Esophagus muscularis mucosa (tissue), 4 donors: Measurements from ENCODE around the gene UBR2. TPM values are rescaled to one million over a fixed set of nuclear protein-coding genes. Genes with fewer than 3 reads are reported as not detected.
"Not testable (repeated sequence)": the region's sequence is repeated elsewhere in the genome, so short reads cannot be mapped to it uniquely, and the experiment has no call there.

Experiments used
- DNase-seq: peaks from one replicate; pipeline ENCODE4 v3.0.0-alpha.2; 2017; ENCODE audit errors: extremely low spot score
- H3K27ac ChIP-seq, 4 donors: fragments of 200-600 bp; sonication (generic); replicated peaks in 1 of 4; 1 replicate in 3 of 4; 2 replicates in 1 of 4; pipeline ENCODE4 v1.5.1; 2016 to 2019; ENCODE audit warnings: mild to moderate bottlenecking in 1 of 4
- H3K27me3 ChIP-seq, 4 donors: fragments of 200-600 bp; sonication (generic); one replicate each; pipeline versions ENCODE4 v1.5.1 to v1.6.0; 2016 to 2019
- H3K36me3 ChIP-seq, 4 donors: fragments of 200-600 bp; sonication (generic); one replicate each; pipeline ENCODE4 v1.5.1; 2016 to 2019
- H3K4me1 ChIP-seq, 4 donors: fragments of 200-600 bp; sonication (generic); one replicate each; pipeline ENCODE4 v1.5.1; 2016 to 2019
- H3K4me3 ChIP-seq, 4 donors: fragments of 200-600 bp; sonication (generic); 1 replicate in 2 of 4; 2 replicates in 2 of 4; pipeline ENCODE4 v1.5.1; 2016 to 2019; ENCODE audit warnings: mild to moderate bottlenecking in 4 of 4, moderate library complexity in 1 of 4
- H3K9me3 ChIP-seq, 4 donors: fragments of 200-600 bp; sonication (generic); 1 replicate in 3 of 4; 2 replicates in 1 of 4; pipeline ENCODE4 v1.5.1; 2016 to 2019
- CTCF ChIP-seq, 3 experiments: fragments of 200-600 bp in 2 of 3; fragments of 450-650 bp in 1 of 3; sonication (generic) in 2 of 3; IDR thresholded peaks; one replicate each; pipeline ENCODE4 v1.5.1; 2017 to 2019; ENCODE audit warnings: antibody characterized with exemption in 3 of 3, mild to moderate bottlenecking in 2 of 3, moderate library complexity in 1 of 3
- EP300 ChIP-seq: sonication (generic); formaldehyde crosslinking; IDR thresholded peaks from one replicate; pipeline ENCODE4 v1.6.1; 2017; ENCODE audit warnings: antibody characterized with exemption
- POLR2A ChIP-seq: fragments of 450-650 bp; IDR thresholded peaks from one replicate; pipeline ENCODE4 v1.6.1; 2017; ENCODE audit warnings: antibody characterized with exemption, moderate library complexity, mild to moderate bottlenecking, low read depth
- POLR2AphosphoS5 ChIP-seq, 2 donors: sonication (generic); formaldehyde crosslinking; IDR thresholded peaks; one replicate each; pipeline ENCODE4 v1.6.1; 2017; ENCODE audit warnings: antibody characterized with exemption in 2 of 2
- WGBS: methylation state at CpG from one replicate; pipeline ENCODE4 v1.1.5; 2018; 5-methylcytosine and 5-hydroxymethylcytosine counted together
- intact Hi-C: fragments of 100-400 bp; cut with DNase I; formaldehyde crosslinking; loops from one replicate; pipeline ENCODE4 v1.15.1; 2023
- small RNA-seq, 3 donors: library from RNA; depleted of rRNA; stranded (forward); fragments of <200 nt; gene quantifications; one replicate each; pipeline ENCODE3, GENCODE V24; 2016
- total RNA-seq, 4 donors: library from RNA; depleted of rRNA; stranded (reverse); fragments of >200 nt; gene quantifications; one replicate each; pipeline versions ENCODE4 v1.1.0 to v1.2.1, GENCODE V29; 2016

UBR2 gene
- total RNA-seq, 4 donors from 2014 or later: 26.5 to 36.1 (median 28.9) TPM

- intact Hi-C loops: loop anchor here (5.0 kb wide), 1 partner anchor 37 kb away; no protein-coding TSS in a partner anchor
- Histone ChIP-seq H3K36me3 (no peaks in the 10 kb centered on the region), H3K9me3 (no peaks in the 10 kb centered on the region), H3K27ac (no peak overlapping the region), H3K4me3 (no peak overlapping the region), H3K27me3 (no peaks in the 10 kb centered on the region), H3K4me1 (peaks cover 10 to 29% (median 23%) of the 10 kb centered on the region in 4 donors)
- TF ChIP-seq POLR2AphosphoS5 (IDR thresholded peaks at IDR 0.05): no peak
- TF ChIP-seq POLR2A: no peak
- TF ChIP-seq CTCF (IDR thresholded peaks at IDR 0.05): no peak
- no peak for TF ChIP-seq EP300
- WGBS: 69% methylated on average over 2 of the region's 3 CpGs
- DNase-seq: no peak
Measured at GRCh38 chr6:42729731-42730130, 165.9 kb downstream of the UBR2 start.

- H3K4me1 ChIP-seq, H3K27me3 ChIP-seq, H3K9me3 ChIP-seq, intact Hi-C loops, H3K4me3 ChIP-seq, DNase-seq, H3K27ac ChIP-seq, H3K36me3 ChIP-seq: not testable (repeated sequence)
- 76% methylated on average over 13 of the region's 13 CpGs for WGBS
Measured at GRCh38 chr6:42733867-42734481, 170.1 kb downstream of the UBR2 start.

DNA sequence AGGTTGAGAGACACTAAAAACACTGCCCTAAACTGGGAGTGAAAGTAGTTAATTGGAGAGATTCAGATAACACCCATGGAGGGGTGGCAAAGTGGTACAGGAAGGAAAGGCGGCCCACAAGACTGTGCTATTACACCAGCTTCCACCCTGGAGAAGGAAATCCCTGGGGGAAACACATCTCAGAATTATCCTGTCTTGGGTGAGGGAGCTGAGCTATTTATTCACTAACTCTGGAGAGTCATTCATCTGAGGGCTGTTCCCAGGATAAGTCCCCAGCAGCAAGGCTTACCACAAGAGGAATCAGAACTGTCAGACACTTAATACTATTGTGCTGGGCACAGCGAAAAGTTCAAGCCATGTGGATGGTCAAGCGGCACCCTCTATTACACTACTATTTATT, 172.1 kb downstream of the UBR2 start:
- H3K27me3 ChIP-seq: peaks cover 0 to 4% (median 0%) of the 10 kb centered on the region in 4 donors
- WGBS: 94% methylated on average over 3 of the region's 3 CpGs
- H3K4me1 ChIP-seq: no peaks in the 10 kb centered on the region
- H3K36me3 ChIP-seq: no peaks in the 10 kb centered on the region
- TF ChIP-seq POLR2A (no peak), CTCF (IDR thresholded peaks at IDR 0.05) (no peak), EP300 (no peak), POLR2AphosphoS5 (IDR thresholded peaks at IDR 0.05) (no peak)
- H3K4me3 ChIP-seq: no peak overlapping the region
- intact Hi-C loops: no loop called here
- no peak for DNase-seq
- H3K27ac ChIP-seq: no peak overlapping the region
- no peaks in the 10 kb centered on the region for H3K9me3 ChIP-seq

- intact Hi-C loops: loop anchor here (10.0 kb wide), 1 partner anchor 84 kb away; no protein-coding TSS in a partner anchor
- no peak for DNase-seq
- WGBS: 64% methylated on average over 3 of the region's 3 CpGs
Measured at GRCh38 chr6:42740725-42741124, 176.9 kb downstream of the UBR2 start.

DNA sequence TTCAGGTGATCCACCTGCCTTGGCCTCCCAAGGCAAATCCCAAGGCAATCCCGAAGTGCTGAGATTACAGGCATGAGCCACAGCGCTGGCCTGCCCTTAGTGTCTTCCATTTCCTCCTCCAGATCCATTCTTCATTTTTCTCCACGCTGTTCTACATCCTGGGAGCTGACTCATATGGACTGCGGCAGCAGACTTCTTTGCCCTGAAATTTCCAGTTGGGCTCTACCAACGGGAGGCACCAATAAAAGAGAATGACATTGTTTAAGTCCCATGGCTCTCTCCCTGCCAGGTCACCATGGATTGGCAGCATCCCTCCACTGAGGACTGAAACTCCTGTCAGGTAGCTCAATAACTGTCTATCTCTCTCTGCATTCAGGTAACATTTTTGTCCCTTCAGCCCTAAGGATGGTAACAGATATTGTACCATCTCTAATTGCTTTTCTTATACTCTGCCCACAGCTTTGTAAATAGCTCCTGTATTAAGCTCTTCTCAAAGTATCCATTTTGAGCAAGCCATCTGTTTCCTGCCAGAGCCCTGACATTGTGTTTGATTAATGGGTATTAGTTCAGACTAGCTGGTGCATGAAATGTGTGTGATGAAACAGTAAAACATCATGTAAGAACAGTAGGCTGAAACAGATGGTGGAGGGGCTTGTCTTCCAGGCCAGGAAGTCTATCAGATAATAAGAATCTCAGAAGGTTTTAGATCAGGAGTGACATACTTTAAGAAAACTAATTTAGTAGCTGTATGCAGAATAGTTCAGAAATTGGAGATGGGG, 178.5 kb downstream of the UBR2 start:
- Histone ChIP-seq H3K4me3 (no peak overlapping the region), H3K36me3 (no peaks in the 10 kb centered on the region), H3K4me1 (peaks cover 16 to 35% (median 26%) of the 10 kb centered on the region in 4 donors), H3K27ac (no peak overlapping the region), H3K9me3 (no peaks in the 10 kb centered on the region), H3K27me3 (no peaks in the 10 kb centered on the region)
- WGBS: 71% methylated on average over 5 of the region's 5 CpGs
- intact Hi-C loops: loop anchor here (10.0 kb wide), 1 partner anchor 82 kb away; no protein-coding TSS in a partner anchor
- TF ChIP-seq EP300 (no peak), POLR2AphosphoS5 (IDR thresholded peaks at IDR 0.05) (no peak), POLR2A (no peak), CTCF (IDR thresholded peaks at IDR 0.05) (no peak)
- DNase-seq: no peak

More at GRCh38 chr6:42740725-42741124, 176.9 kb downstream of the UBR2 start:
- Histone ChIP-seq H3K4me3 (no peak overlapping the region), H3K36me3 (no peaks in the 10 kb centered on the region), H3K4me1 (peaks cover 16 to 35% (median 26%) of the 10 kb centered on the region in 4 donors), H3K27ac (no peak overlapping the region), H3K27me3 (peaks cover 0 to under 1% (median 0%) of the 10 kb centered on the region in 4 donors), H3K9me3 (no peaks in the 10 kb centered on the region)
- TF ChIP-seq POLR2AphosphoS5 (IDR thresholded peaks at IDR 0.05): no peak

Small RNAs within 50 kb of the gene (small RNA-seq; reads per million reads assigned to genes)
- gene RNU6-890P: 0 reads per million in 3 donors

Other genes with a start within 250 kb of the UBR2 start
- gene TRERF1, start 112.1 kb upstream of the UBR2 start, total RNA-seq: 1 to 10 TPM; 4.6 to 8.6 (median 6.4) TPM
- 1 to 10 TPM in 2 of 4 donors, under 1 TPM in 2; 0.42 to 2.0 (median 0.90) TPM for gene PRPH2, start 158.6 kb downstream of the UBR2 start, total RNA-seq
- 10 to 100 TPM; 33.2 to 41.9 (median 38.5) TPM for gene TBCC, start 182.1 kb downstream of the UBR2 start, total RNA-seq
- 10 to 100 TPM; 18.2 to 27.9 (median 23.4) TPM for gene BICRAL, start 218.0 kb downstream of the UBR2 start, total RNA-seq